ENCODE results near the gene ZNF524.

GRCh38 chr19:55578761-55579747 lies 21.0 kb upstream of the ZNF524 start:
- TF ChIP-seq CTCF (IDR thresholded peaks at IDR 0.05; ENCODE audit: low read length) (no peak), EZH2 (optimal IDR thresholded peaks at IDR 0.05; ENCODE audit: low read depth, low read length) (no peak)
